HCT116 (cell line): ENCODE results near the gene NPIPB8. TPM values are rescaled to one million over a fixed set of nuclear protein-coding genes. Genes with fewer than 3 reads are reported as not detected.
"Not testable (repeated sequence)": the region's sequence is repeated elsewhere in the genome, so short reads cannot be mapped to it uniquely, and the experiment has no call there.

Source experiments
- ATAC-seq: fragments of 200-7000 bp; cut with Tn5 transposase; 2 replicates; pipeline ENCODE4 v1.9.1; 2020; ENCODE audit warnings: mild to moderate bottlenecking, moderate library complexity
- BruUV-seq: library from RNA; stranded (reverse); fragments of 400-500 nt; replicated peaks from 2 replicates; lab custom pipeline; 2021; lab: Mats Ljungman, UMichigan
- CTCF ChIA-PET: fragments of 300-600 bp; sonication (Branson Sonifier 250); formaldehyde crosslinking; loops from one replicate; lab custom pipeline; 2021; ENCODE audit warnings: antibody characterized with exemption; lab: Charles Lee
- POLR2A ChIA-PET: fragments of 300-600, 350-600 bp; sonication (Branson Sonifier 250); formaldehyde crosslinking; loops from one replicate; lab custom pipeline; 2021; ENCODE audit warnings: antibody characterized with exemption; lab: Charles Lee
- RAD21 ChIA-PET, 2 experiments: fragments of 300-600 bp; sonication (Branson Sonifier 250); formaldehyde crosslinking; loops; one replicate each; lab custom pipeline; 2023; ENCODE audit warnings: low total read pairs in 2 of 2; ENCODE audit not compliant: uncharacterized antibody in 2 of 2, unreplicated experiment in 2 of 2, low non-redundant PET in 1 of 2; lab: Charles Lee
- DNase-seq: peaks from one replicate; pipeline ENCODE4 v3.0.0-alpha.2; 2010; ENCODE audit warnings: low read depth, low spot score
- H2AFZ ChIP-seq: fragments of 200-600 bp; shearing (Covaris generic), sonication (generic); 2 replicates; pipeline ENCODE4 v1.6.1; 2017; ENCODE audit warnings: low read depth, mixed run types, mixed read lengths, antibody characterized with exemption, low read length; ENCODE audit not compliant: poor library complexity, severe bottlenecking
- H3K27ac ChIP-seq: 2 replicates; pipeline ENCODE4 v1.5.1; 2012; ENCODE audit warnings: low read depth, low read length
- H3K27me3 ChIP-seq: fragments of 200-600 bp; sonication (generic); 2 replicates; pipeline ENCODE4 v1.6.1; 2016; ENCODE audit warnings: mixed run types, low read length, mixed read lengths; ENCODE audit not compliant: insufficient read depth
- H3K36me3 ChIP-seq, 2 experiments: fragments of 200-500 bp in 1 of 2; fragments of 200-600 bp in 1 of 2; sonication (Bioruptor generic) in 1 of 2; sonication (generic) in 1 of 2; 2 replicates each; pipeline versions ENCODE4 v1.5.1 to v1.6.1; 2014 to 2016; ENCODE audit warnings: low read length in 2 of 2, inconsistent platforms in 1 of 2, mixed read lengths in 1 of 2, mixed run types in 1 of 2; ENCODE audit not compliant: insufficient read depth in 2 of 2, control insufficient read depth in 1 of 2
- H3K4me1 ChIP-seq, 2 experiments: fragments of 200-600 bp in 1 of 2; sonication (generic) in 1 of 2; 2 replicates each; pipeline versions ENCODE4 v1.5.1 to v1.6.1; 2012 to 2017; ENCODE audit warnings: low read length in 2 of 2, inconsistent platforms in 1 of 2, mild to moderate bottlenecking in 1 of 2, mixed read lengths in 1 of 2, mixed run types in 1 of 2, moderate library complexity in 1 of 2; ENCODE audit not compliant: insufficient read depth in 2 of 2, control insufficient read depth in 1 of 2
- H3K4me2 ChIP-seq: fragments of 200-600 bp; sonication (generic); 2 replicates; pipeline ENCODE4 v1.6.1; 2017; ENCODE audit warnings: mixed run types, low read length, mixed read lengths
- H3K4me3 ChIP-seq, 2 experiments: fragments of 200-600 bp in 1 of 2; sonication (generic) in 1 of 2; replicated peaks in 1 of 2; 2 replicates each; pipeline ENCODE4 v1.5.1; 2011 to 2016; ENCODE audit warnings: low read length in 2 of 2, control low read depth in 1 of 2, low read depth in 1 of 2, mild to moderate bottlenecking in 1 of 2, mixed read lengths in 1 of 2, mixed run types in 1 of 2
- H3K79me2 ChIP-seq: fragments of 200-600 bp; sonication (generic); 2 replicates; pipeline ENCODE4 v1.6.1; 2017; ENCODE audit warnings: mild to moderate bottlenecking, mixed run types, low read length, moderate library complexity, mixed read lengths; ENCODE audit not compliant: insufficient read depth
- H3K9ac ChIP-seq: fragments of 200-600 bp; sonication (generic); 2 replicates; pipeline ENCODE4 v1.6.1; 2016; ENCODE audit warnings: low read length, mixed read lengths
- H3K9me2 ChIP-seq: fragments of 200-600 bp; sonication (generic), shearing (Covaris generic); 2 replicates; pipeline ENCODE4 v1.6.1; 2017; ENCODE audit warnings: mixed run types, mild to moderate bottlenecking, moderate library complexity; ENCODE audit not compliant: insufficient read depth
- H3K9me3 ChIP-seq, 2 experiments: fragments of 200-500 bp in 1 of 2; fragments of 200-600 bp in 1 of 2; sonication (Bioruptor generic) in 1 of 2; sonication (generic) in 1 of 2; 2 replicates each; pipeline ENCODE4 v1.6.1; 2014 to 2017; ENCODE audit warnings: low read length in 2 of 2, mixed read lengths in 2 of 2, inconsistent platforms in 1 of 2, low read depth in 1 of 2, mild to moderate bottlenecking in 1 of 2, mixed run types in 1 of 2, moderate library complexity in 1 of 2; ENCODE audit not compliant: control insufficient read depth in 1 of 2, insufficient read depth in 1 of 2
- H4K20me1 ChIP-seq: fragments of 200-600 bp; sonication (generic), shearing (Covaris generic); 2 replicates; pipeline ENCODE4 v1.6.1; 2017; ENCODE audit warnings: mixed run types, mild to moderate bottlenecking, moderate library complexity; ENCODE audit not compliant: insufficient read depth
- CEBPB ChIP-seq: IDR thresholded peaks from 2 replicates; pipeline ENCODE4 v1.6.1; 2012; ENCODE audit warnings: low read depth
- EZH2phosphoT487 ChIP-seq: fragments of 200-600 bp; IDR thresholded peaks from 2 replicates; pipeline ENCODE4 v1.6.1; 2018; ENCODE audit warnings: antibody characterized with exemption, borderline replicate concordance
- FOSL1 ChIP-seq: IDR thresholded peaks from 2 replicates; pipeline ENCODE4 v1.6.1; 2012; ENCODE audit warnings: low read depth
- JUND ChIP-seq: IDR thresholded peaks from 2 replicates; pipeline ENCODE4 v1.6.1; 2012
- TCF7L2 ChIP-seq: IDR thresholded peaks from 2 replicates; pipeline ENCODE4 v1.7.0; 2011; ENCODE audit warnings: borderline replicate concordance, inconsistent platforms; ENCODE audit not compliant: insufficient read depth, insufficient read length; ENCODE audit errors: extremely low read depth
- YY1 ChIP-seq: IDR thresholded peaks from 2 replicates; pipeline ENCODE4 v1.6.1; 2011; ENCODE audit warnings: low read length, low read depth, moderate library complexity, mild to moderate bottlenecking; ENCODE audit not compliant: insufficient replicate concordance; ENCODE audit errors: extremely low read depth
- ZFX ChIP-seq: fragments of 450-650 bp; IDR thresholded peaks from 2 replicates; pipeline ENCODE4 v1.6.1; 2017
- intact Hi-C: fragments of 100-400 bp; cut with micrococcal nuclease; formaldehyde crosslinking; loops from 2 replicates; pipeline ENCODE4 v1.10.0; 2022
- total RNA-seq: library from RNA; stranded (reverse); gene quantifications from one replicate; pipeline ENCODE4 v1.2.1, GENCODE V29; 2021; ENCODE audit not compliant: unreplicated experiment
- TF ChIP-seq, protein P1 (sequence below): IDR thresholded peaks from 2 replicates; pipeline ENCODE4 v1.6.1; 2011; ENCODE audit warnings: mild to moderate bottlenecking, low read length, moderate library complexity; ENCODE audit not compliant: insufficient replicate concordance; ENCODE audit errors: extremely low read depth

NPIPB8 gene
- total RNA-seq, 1 experiment from 2014 or later: 0.79 TPM

DNA sequence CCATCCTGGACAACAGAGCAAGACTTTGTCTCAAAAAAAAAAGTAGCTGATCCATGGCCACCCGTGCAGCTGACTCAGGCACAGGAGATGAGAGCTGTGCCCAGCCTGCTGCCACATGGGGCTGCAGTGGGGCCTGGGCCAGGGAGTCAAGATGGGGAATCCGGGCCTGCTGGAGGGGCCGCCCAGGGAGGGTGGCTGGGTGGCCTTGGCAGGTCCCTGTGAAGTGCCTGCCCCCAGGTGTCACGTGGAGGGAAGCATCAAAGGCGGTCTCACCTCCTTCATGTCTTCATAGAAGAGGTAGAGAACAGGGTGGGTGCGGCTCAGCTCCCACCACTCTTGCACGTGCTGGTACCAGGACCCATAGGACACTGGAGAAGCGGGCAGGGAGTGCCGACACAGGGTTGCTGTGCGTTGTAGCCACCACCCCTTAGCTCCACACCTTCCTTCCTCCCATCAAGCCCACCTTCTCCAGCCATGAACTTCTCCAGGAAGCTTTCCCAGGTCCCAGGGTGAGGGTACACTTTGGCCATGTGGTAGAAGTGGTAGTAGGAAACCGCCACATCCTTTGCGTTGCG, 44.8 kb upstream of the NPIPB8 start (continued):
- TF ChIP-seq, protein P1, sequence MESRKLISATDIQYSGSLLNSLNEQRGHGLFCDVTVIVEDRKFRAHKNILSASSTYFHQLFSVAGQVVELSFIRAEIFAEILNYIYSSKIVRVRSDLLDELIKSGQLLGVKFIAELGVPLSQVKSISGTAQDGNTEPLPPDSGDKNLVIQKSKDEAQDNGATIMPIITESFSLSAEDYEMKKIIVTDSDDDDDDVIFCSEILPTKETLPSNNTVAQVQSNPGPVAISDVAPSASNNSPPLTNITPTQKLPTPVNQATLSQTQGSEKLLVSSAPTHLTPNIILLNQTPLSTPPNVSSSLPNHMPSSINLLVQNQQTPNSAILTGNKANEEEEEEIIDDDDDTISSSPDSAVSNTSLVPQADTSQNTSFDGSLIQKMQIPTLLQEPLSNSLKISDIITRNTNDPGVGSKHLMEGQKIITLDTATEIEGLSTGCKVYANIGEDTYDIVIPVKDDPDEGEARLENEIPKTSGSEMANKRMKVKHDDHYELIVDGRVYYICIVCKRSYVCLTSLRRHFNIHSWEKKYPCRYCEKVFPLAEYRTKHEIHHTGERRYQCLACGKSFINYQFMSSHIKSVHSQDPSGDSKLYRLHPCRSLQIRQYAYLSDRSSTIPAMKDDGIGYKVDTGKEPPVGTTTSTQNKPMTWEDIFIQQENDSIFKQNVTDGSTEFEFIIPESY: no peak
- no peak for TF ChIP-seq YY1
- no peak for TF ChIP-seq ZFX
- no peak for TF ChIP-seq FOSL1
- no peak for TF ChIP-seq TCF7L2
- no peak for TF ChIP-seq CEBPB
- TF ChIP-seq EZH2phosphoT487: no peak
- no peak for TF ChIP-seq JUND

DNA sequence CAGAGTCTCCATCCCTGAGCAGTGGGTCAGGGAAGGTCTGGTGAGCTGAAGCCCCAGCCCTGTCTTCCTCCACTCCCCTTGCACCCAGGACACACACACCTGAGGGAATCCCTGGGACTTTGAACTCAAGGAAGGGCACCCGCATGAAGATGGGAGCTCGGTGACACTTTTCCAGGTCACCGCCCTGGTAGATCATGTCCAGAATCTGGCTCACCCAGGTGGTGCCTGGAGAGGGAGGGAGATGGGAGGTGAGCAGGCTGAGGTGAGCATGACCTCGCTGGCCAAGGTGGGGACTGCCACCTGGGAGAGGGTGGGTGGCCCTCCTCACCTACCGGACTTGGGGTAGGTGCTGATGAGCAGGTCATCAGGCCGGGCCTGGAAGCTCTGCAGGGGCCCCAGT, 42.4 kb upstream of the NPIPB8 start:
- H3K27ac ChIP-seq, H3K9me3 ChIP-seq, RAD21 ChIA-PET, CTCF ChIA-PET, H3K4me3 ChIP-seq, H3K36me3 ChIP-seq, H3K79me2 ChIP-seq, H3K27me3 ChIP-seq, H3K9ac ChIP-seq, intact Hi-C loops, H3K9me2 ChIP-seq, ATAC-seq, H3K4me2 ChIP-seq, H2AFZ ChIP-seq, DNase-seq, BruUV-seq, H4K20me1 ChIP-seq: not testable (repeated sequence)
- H3K4me1 ChIP-seq: peaks cover 21 to 22% of the 10 kb centered on the region in 2 experiments
- POLR2A ChIA-PET: interaction anchor here (1.1 kb wide), 1 partner anchor 14 kb away, joined by 3 read pairs; the partner anchor contains the start of gene SULT1A1
